DND-41 (cell line): ENCODE data around the gene KANSL3.

Source experiments
- ATAC-seq: fragments of 200-7000 bp; cut with Tn5 transposase; 3 replicates; pipeline ENCODE4 v1.9.1; 2021; ENCODE audit warnings: low read depth; ENCODE audit not compliant: insufficient read depth
- DNase-seq: peaks from one replicate; pipeline ENCODE4 v3.0.0-alpha.2; 2020
- H2AFZ ChIP-seq: 2 replicates; pipeline ENCODE4 v1.6.0; 2012; ENCODE audit warnings: low read depth, low read length
- H3K27ac ChIP-seq: 2 replicates; pipeline ENCODE4 v1.5.1; 2012; ENCODE audit warnings: low read length, inconsistent platforms
- H3K27me3 ChIP-seq: fragments of 200-600 bp; sonication (generic); 2 replicates; pipeline ENCODE4 v1.6.0; 2012; ENCODE audit warnings: low read length, mild to moderate bottlenecking, inconsistent platforms; ENCODE audit not compliant: insufficient read depth, poor library complexity
- H3K36me3 ChIP-seq: 2 replicates; pipeline ENCODE4 v1.5.1; 2012; ENCODE audit warnings: low read length, inconsistent platforms; ENCODE audit not compliant: insufficient read depth
- H3K4me1 ChIP-seq: 2 replicates; pipeline ENCODE4 v1.5.1; 2012; ENCODE audit warnings: mild to moderate bottlenecking, low read length; ENCODE audit not compliant: insufficient read depth
- H3K4me2 ChIP-seq: 2 replicates; pipeline ENCODE4 v1.6.0; 2012; ENCODE audit warnings: mild to moderate bottlenecking, moderate library complexity, low read length, inconsistent platforms; ENCODE audit not compliant: insufficient read depth
- H3K4me3 ChIP-seq, 2 experiments: fragments of 200-600 bp in 1 of 2; shearing (Covaris generic) in 1 of 2; 2 replicates each; pipeline ENCODE4 v1.5.1; 2012 to 2016; ENCODE audit warnings: inconsistent platforms in 2 of 2, low read length in 2 of 2, mild to moderate bottlenecking in 2 of 2, low read depth in 1 of 2, moderate library complexity in 1 of 2
- H3K79me2 ChIP-seq: 2 replicates; pipeline ENCODE4 v1.6.0; 2012; ENCODE audit warnings: low read length, inconsistent platforms; ENCODE audit not compliant: insufficient read depth
- H3K9ac ChIP-seq: 2 replicates; pipeline ENCODE4 v1.6.0; 2012; ENCODE audit warnings: low read depth, mild to moderate bottlenecking, inconsistent platforms, low read length, moderate library complexity
- H3K9me3 ChIP-seq: 2 replicates; pipeline ENCODE4 v1.5.1; 2012; ENCODE audit warnings: low read length, moderate library complexity, mild to moderate bottlenecking, inconsistent platforms; ENCODE audit not compliant: insufficient read depth, severe bottlenecking
- H4K20me1 ChIP-seq: 2 replicates; pipeline ENCODE4 v1.6.0; 2012; ENCODE audit warnings: low read length; ENCODE audit not compliant: insufficient read depth
- CTCF ChIP-seq: IDR thresholded peaks from 2 replicates; pipeline ENCODE4 v1.5.1; 2012; ENCODE audit warnings: borderline replicate concordance, low read length, moderate library complexity, mild to moderate bottlenecking; ENCODE audit not compliant: poor library complexity, severe bottlenecking; ENCODE audit errors: extremely low read depth
- EZH2 ChIP-seq: IDR thresholded peaks from 3 replicates; pipeline ENCODE4 v1.6.1; 2012; ENCODE audit warnings: borderline replicate concordance, low read depth, mild to moderate bottlenecking, moderate library complexity, low read length, inconsistent platforms; ENCODE audit not compliant: severe bottlenecking

Gene KANSL3

GRCh38 chr2:96594282-96594681 lies 43.8 kb downstream of the KANSL3 start:
- no peak overlapping the region for H3K4me3 ChIP-seq
- no peaks in the 10 kb centered on the region for H3K79me2 ChIP-seq
- no peaks in the 10 kb centered on the region for H3K4me1 ChIP-seq
- no peak overlapping the region for H2AFZ ChIP-seq
- H3K27me3 ChIP-seq, result no peaks in the 10 kb centered on the region
- TF ChIP-seq EZH2, result no peak
- no peak for TF ChIP-seq CTCF
- H3K9me3 ChIP-seq, result no peaks in the 10 kb centered on the region
- DNase-seq (no peak), ATAC-seq (no peak)
- no peak overlapping the region for H3K9ac ChIP-seq
- H3K4me2 ChIP-seq, result no peak overlapping the region
- H3K27ac ChIP-seq, result no peak overlapping the region
- peaks cover 6% of the 10 kb centered on the region; the same call in 1 of the 2 replicates for H4K20me1 ChIP-seq
- peaks cover 78% of the 10 kb centered on the region for H3K36me3 ChIP-seq

- Histone ChIP-seq H3K4me3 (no peak overlapping the region), H3K9me3 (no peaks in the 10 kb centered on the region), H3K4me2 (no peak overlapping the region), H2AFZ (no peak overlapping the region), H3K27ac (no peak overlapping the region), H3K4me1 (no peaks in the 10 kb centered on the region), H3K9ac (no peak overlapping the region), H3K36me3 (peaks cover 63% of the 10 kb centered on the region), H3K27me3 (no peaks in the 10 kb centered on the region), H3K79me2 (no peaks in the 10 kb centered on the region), H4K20me1 (0 out of 2 replicates have a peak, but pooled peaks cover 3% of the 10 kb centered on the region)
- TF ChIP-seq EZH2 (no peak), CTCF (no peak)
- DNase-seq (no peak), ATAC-seq (no peak)
Measured at GRCh38 chr2:96591494-96591893, 46.6 kb downstream of the KANSL3 start.

- no peak overlapping the region for H3K4me3 ChIP-seq
- H3K27ac ChIP-seq, result no peak overlapping the region
- H3K9me3 ChIP-seq, result no peaks in the 10 kb centered on the region
- no peak overlapping the region for H3K9ac ChIP-seq
- no peak for TF ChIP-seq EZH2
- no peak for TF ChIP-seq CTCF
- no peaks in the 10 kb centered on the region for H3K79me2 ChIP-seq
- ATAC-seq (no peak), DNase-seq (no peak)
- H3K4me1 ChIP-seq, result no peaks in the 10 kb centered on the region
- H4K20me1 ChIP-seq, result 0 out of 2 replicates have a peak, but pooled peaks cover 3% of the 10 kb centered on the region
- peaks cover 59% of the 10 kb centered on the region for H3K36me3 ChIP-seq
- no peaks in the 10 kb centered on the region for H3K27me3 ChIP-seq
- H3K4me2 ChIP-seq, result no peak overlapping the region
- H2AFZ ChIP-seq, result no peak overlapping the region
Measured at GRCh38 chr2:96591054-96591453, 47.1 kb downstream of the KANSL3 start.

DNA sequence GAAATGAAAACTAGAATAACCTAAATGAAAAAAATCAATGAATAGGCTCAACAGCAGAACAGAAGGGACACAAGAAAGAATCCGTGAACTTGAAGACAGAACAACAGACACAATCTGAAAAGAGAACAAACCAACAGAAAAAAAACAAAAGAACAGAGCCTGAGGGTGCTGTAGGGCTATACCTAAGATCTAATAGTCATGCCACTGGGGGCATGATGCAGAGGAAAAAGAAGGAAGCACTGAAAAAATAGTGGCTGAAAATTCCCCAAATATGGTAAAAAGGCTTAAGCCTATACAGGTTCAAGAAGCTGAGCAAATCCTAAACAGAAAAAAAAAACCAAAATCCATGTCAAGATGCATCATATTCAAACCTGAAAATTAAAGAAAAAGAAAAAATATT lies 50.3 kb downstream of the KANSL3 start:
- DNase-seq (no peak), ATAC-seq (no peak)
- Histone ChIP-seq H3K9me3 (no peaks in the 10 kb centered on the region), H3K4me2 (no peak overlapping the region), H3K36me3 (peaks cover 32% of the 10 kb centered on the region), H4K20me1 (no peaks in the 10 kb centered on the region), H3K27ac (no peak overlapping the region), H3K4me1 (no peaks in the 10 kb centered on the region), H3K4me3 (no peak overlapping the region), H3K27me3 (no peaks in the 10 kb centered on the region), H2AFZ (no peak overlapping the region), H3K79me2 (no peaks in the 10 kb centered on the region), H3K9ac (no peak overlapping the region)
- no peak for TF ChIP-seq EZH2
- no peak for TF ChIP-seq CTCF
